ENCODE results near the gene MAGOH.
A peak's percentile ranks its signal among the peaks of the same experiment; 100 is the strongest.

Gene MAGOH

GRCh38 chr1:53275566-53275965 lies 37.2 kb upstream of the MAGOH start:
- Mint-ChIP-seq H3K27ac (no peak overlapping the region), H3K9me3 (no peaks in the 10 kb centered on the region), H3K36me3 (ENCODE audit: low read depth) (peaks cover 90% of the 10 kb centered on the region), H3K4me3 (no peak overlapping the region), H3K27me3 (no peaks in the 10 kb centered on the region), H3K4me1 (ENCODE audit: low read depth) (no peaks in the 10 kb centered on the region)
- DNase-seq = no peak

- no peak overlapping the region for H3K27ac Mint-ChIP-seq
- H3K4me3 Mint-ChIP-seq = no peak overlapping the region
Observed at GRCh38 chr1:53274541-53275185, 36.3 kb upstream of the MAGOH start.

GRCh38 chr1:53274026-53274425 lies 35.7 kb upstream of the MAGOH start:
- Mint-ChIP-seq H3K9me3 (no peaks in the 10 kb centered on the region), H3K4me3 (no peak overlapping the region), H3K36me3 (ENCODE audit: low read depth) (peaks cover 87% of the 10 kb centered on the region), H3K27ac (no peak overlapping the region), H3K27me3 (no peaks in the 10 kb centered on the region), H3K4me1 (ENCODE audit: low read depth) (no peaks in the 10 kb centered on the region)
- no peak for DNase-seq

More at GRCh38 chr1:53274541-53275185, 36.3 kb upstream of the MAGOH start:
- H3K36me3 Mint-ChIP-seq (ENCODE audit: low read depth) = peaks cover 89% of the 10 kb centered on the region
- H3K9me3 Mint-ChIP-seq = no peaks in the 10 kb centered on the region
- DNase-seq = no peak
- H3K4me1 Mint-ChIP-seq (ENCODE audit: low read depth) = no peaks in the 10 kb centered on the region
- no peaks in the 10 kb centered on the region for H3K27me3 Mint-ChIP-seq

- no peaks in the 10 kb centered on the region for H3K4me1 Mint-ChIP-seq (ENCODE audit: low read depth)
- peaks cover 90% of the 10 kb centered on the region for H3K36me3 Mint-ChIP-seq (ENCODE audit: low read depth)
- no peak for DNase-seq
- no peak overlapping the region for H3K4me3 Mint-ChIP-seq
- no peak overlapping the region for H3K27ac Mint-ChIP-seq
- H3K27me3 Mint-ChIP-seq = no peaks in the 10 kb centered on the region
- no peaks in the 10 kb centered on the region for H3K9me3 Mint-ChIP-seq
Observed at GRCh38 chr1:53273526-53273925, 35.2 kb upstream of the MAGOH start.

- Mint-ChIP-seq H3K4me3 (no peak overlapping the region), H3K27me3 (no peaks in the 10 kb centered on the region), H3K9me3 (no peaks in the 10 kb centered on the region), H3K4me1 (ENCODE audit: low read depth) (no peaks in the 10 kb centered on the region), H3K27ac (no peak overlapping the region), H3K36me3 (ENCODE audit: low read depth) (peaks cover 90% of the 10 kb centered on the region)
- peak; percentile 17 for DNase-seq
Observed at GRCh38 chr1:53272349-53272748, 34.0 kb upstream of the MAGOH start.

- Mint-ChIP-seq H3K36me3 (ENCODE audit: low read depth) (peaks cover 93% of the 10 kb centered on the region), H3K27ac (no peak overlapping the region), H3K27me3 (no peaks in the 10 kb centered on the region), H3K4me3 (no peak overlapping the region), H3K4me1 (ENCODE audit: low read depth) (no peaks in the 10 kb centered on the region), H3K9me3 (no peaks in the 10 kb centered on the region)
- DNase-seq = peak; percentile 18
Observed at GRCh38 chr1:53271446-53272090, 33.2 kb upstream of the MAGOH start.

GRCh38 chr1:53270873-53271272 lies 32.6 kb upstream of the MAGOH start:
- Mint-ChIP-seq H3K9me3 (no peaks in the 10 kb centered on the region), H3K4me3 (no peak overlapping the region), H3K27me3 (no peaks in the 10 kb centered on the region), H3K27ac (no peak overlapping the region), H3K4me1 (ENCODE audit: low read depth) (no peaks in the 10 kb centered on the region), H3K36me3 (ENCODE audit: low read depth) (peaks cover 94% of the 10 kb centered on the region)
- DNase-seq = no peak

- Mint-ChIP-seq H3K36me3 (ENCODE audit: low read depth) (peaks cover 94% of the 10 kb centered on the region), H3K27ac (no peak overlapping the region), H3K9me3 (no peaks in the 10 kb centered on the region)
Observed at GRCh38 chr1:53270107-53270506, 31.8 kb upstream of the MAGOH start.

GRCh38 chr1:53267761-53268160 lies 29.4 kb upstream of the MAGOH start:
- Mint-ChIP-seq H3K27ac (no peak overlapping the region), H3K36me3 (ENCODE audit: low read depth) (peaks cover 94% of the 10 kb centered on the region), H3K4me3 (no peak overlapping the region), H3K27me3 (no peaks in the 10 kb centered on the region), H3K9me3 (no peaks in the 10 kb centered on the region), H3K4me1 (ENCODE audit: low read depth) (no peaks in the 10 kb centered on the region)
- no peak for DNase-seq

More at GRCh38 chr1:53270107-53270506, 31.8 kb upstream of the MAGOH start:
- no peak overlapping the region for H3K4me3 Mint-ChIP-seq
- no peaks in the 10 kb centered on the region for H3K27me3 Mint-ChIP-seq
- H3K4me1 Mint-ChIP-seq (ENCODE audit: low read depth) = no peaks in the 10 kb centered on the region
- DNase-seq = no peak

GRCh38 chr1:53266038-53266437 lies 27.7 kb upstream of the MAGOH start:
- Mint-ChIP-seq H3K4me3 (no peak overlapping the region), H3K27me3 (no peaks in the 10 kb centered on the region), H3K9me3 (no peaks in the 10 kb centered on the region), H3K36me3 (ENCODE audit: low read depth) (peaks cover 94% of the 10 kb centered on the region), H3K27ac (no peak overlapping the region), H3K4me1 (ENCODE audit: low read depth) (no peaks in the 10 kb centered on the region)
- no peak for DNase-seq

GRCh38 chr1:53265581-53265980 lies 27.3 kb upstream of the MAGOH start:
- Mint-ChIP-seq H3K9me3 (no peaks in the 10 kb centered on the region), H3K27me3 (no peaks in the 10 kb centered on the region), H3K4me3 (no peak overlapping the region), H3K4me1 (ENCODE audit: low read depth) (no peaks in the 10 kb centered on the region), H3K27ac (no peak overlapping the region), H3K36me3 (ENCODE audit: low read depth) (peaks cover 95% of the 10 kb centered on the region)
- DNase-seq = no peak

- Mint-ChIP-seq H3K4me3 (no peak overlapping the region), H3K36me3 (ENCODE audit: low read depth) (peaks cover 99% of the 10 kb centered on the region), H3K4me1 (ENCODE audit: low read depth) (no peaks in the 10 kb centered on the region), H3K9me3 (no peaks in the 10 kb centered on the region), H3K27ac (no peak overlapping the region), H3K27me3 (no peaks in the 10 kb centered on the region)
- no peak for DNase-seq
Observed at GRCh38 chr1:53264048-53264447, 25.7 kb upstream of the MAGOH start.

GRCh38 chr1:53262000-53262399 lies 23.7 kb upstream of the MAGOH start:
- H3K36me3 Mint-ChIP-seq (ENCODE audit: low read depth) = peaks cover 100% of the 10 kb centered on the region
- no peaks in the 10 kb centered on the region for H3K9me3 Mint-ChIP-seq
- no peaks in the 10 kb centered on the region for H3K4me1 Mint-ChIP-seq (ENCODE audit: low read depth)
- no peaks in the 10 kb centered on the region for H3K27me3 Mint-ChIP-seq
- H3K4me3 Mint-ChIP-seq = no peak overlapping the region
- H3K27ac Mint-ChIP-seq = no peak overlapping the region
- no peak for DNase-seq

GRCh38 chr1:53260631-53261247 lies 22.4 kb upstream of the MAGOH start:
- Mint-ChIP-seq H3K9me3 (no peaks in the 10 kb centered on the region), H3K27ac (no peak overlapping the region), H3K27me3 (no peaks in the 10 kb centered on the region), H3K36me3 (ENCODE audit: low read depth) (peaks cover 99% of the 10 kb centered on the region), H3K4me3 (no peak overlapping the region), H3K4me1 (ENCODE audit: low read depth) (no peaks in the 10 kb centered on the region)
- no peak for DNase-seq

GRCh38 chr1:53259932-53260331 lies 21.6 kb upstream of the MAGOH start:
- no peak for DNase-seq
- H3K36me3 Mint-ChIP-seq (ENCODE audit: low read depth) = peaks cover 97% of the 10 kb centered on the region
- H3K9me3 Mint-ChIP-seq = no peaks in the 10 kb centered on the region
- H3K27ac Mint-ChIP-seq = no peak overlapping the region
- no peaks in the 10 kb centered on the region for H3K27me3 Mint-ChIP-seq
- no peaks in the 10 kb centered on the region for H3K4me1 Mint-ChIP-seq (ENCODE audit: low read depth)
- no peak overlapping the region for H3K4me3 Mint-ChIP-seq
